ENCODE data around the gene UBE2E2. TPM values are rescaled to one million over a fixed set of nuclear protein-coding genes. Genes with fewer than 3 reads are reported as not detected.

UBE2E2 gene
- total and polyA plus RNA-seq, 2 donors from 2014 or later = 40.9 to 61.7 TPM

- Histone ChIP-seq H3K9me3 (ENCODE audit: control insufficient read depth in 2 of 3, insufficient read depth in 1 of 3, low read length in 3 of 3) (no peaks in the 10 kb centered on the region), H3K27ac (ENCODE audit: low read depth in 2 of 2, low read length in 2 of 2) (no peak overlapping the region), H3K4me3 (ENCODE audit: low read length in 3 of 3) (no peak overlapping the region), H3K27me3 (ENCODE audit: control insufficient read depth, insufficient read depth, low read length) (no peaks in the 10 kb centered on the region), H3K4me1 (ENCODE audit: control insufficient read depth in 2 of 3, insufficient read depth in 2 of 3, low read depth in 1 of 3, low read length in 3 of 3) (no peaks in the 10 kb centered on the region), H3K36me3 (ENCODE audit: control insufficient read depth in 2 of 3, insufficient read depth in 3 of 3, low read length in 3 of 3) (no peaks in the 10 kb centered on the region), H3K9ac (ENCODE audit: low read length in 3 of 3) (no peak overlapping the region)
- TF ChIP-seq CTCF (IDR thresholded peaks at IDR 0.05; ENCODE audit: borderline replicate concordance, extremely low read depth, insufficient read depth) = no peak
- no peak for DNase-seq
- no peak for FAIRE-seq
- intact Hi-C loops (cut with DNase I) = no loop called here
These were observed 324.2 kb downstream of the UBE2E2 start for GRCh38 chr3:23527326-23527725.

GRCh38 chr3:23533596-23533995, 330.5 kb downstream of the UBE2E2 start:
- H3K4me3 ChIP-seq (ENCODE audit: low read length in 3 of 3) = no peak overlapping the region
- H3K27me3 ChIP-seq (ENCODE audit: control insufficient read depth, insufficient read depth, low read length) = no peaks in the 10 kb centered on the region
- intact Hi-C loops (cut with DNase I) = no loop called here
- DNase-seq = no peak
- no peaks in the 10 kb centered on the region for H3K36me3 ChIP-seq (ENCODE audit: control insufficient read depth in 2 of 3, insufficient read depth in 3 of 3, low read length in 3 of 3)
- no peaks in the 10 kb centered on the region for H3K9me3 ChIP-seq (ENCODE audit: control insufficient read depth in 2 of 3, insufficient read depth in 1 of 3, low read length in 3 of 3)
- H3K27ac ChIP-seq (ENCODE audit: low read depth in 2 of 2, low read length in 2 of 2) = no peak overlapping the region
- no peak overlapping the region for H3K9ac ChIP-seq (ENCODE audit: low read length in 3 of 3)
- no peak for TF ChIP-seq CTCF (IDR thresholded peaks at IDR 0.05; ENCODE audit: borderline replicate concordance, extremely low read depth, insufficient read depth)
- H3K4me1 ChIP-seq (ENCODE audit: control insufficient read depth in 2 of 3, insufficient read depth in 2 of 3, low read depth in 1 of 3, low read length in 3 of 3) = no peaks in the 10 kb centered on the region
- FAIRE-seq = no peak

- Histone ChIP-seq H3K27me3 (ENCODE audit: control insufficient read depth, insufficient read depth, low read length) (no peaks in the 10 kb centered on the region), H3K4me3 (ENCODE audit: low read length in 3 of 3) (no peak overlapping the region), H3K9ac (ENCODE audit: low read length in 3 of 3) (no peak overlapping the region), H3K27ac (ENCODE audit: low read depth in 2 of 2, low read length in 2 of 2) (no peak overlapping the region), H3K36me3 (ENCODE audit: control insufficient read depth in 2 of 3, insufficient read depth in 3 of 3, low read length in 3 of 3) (no peaks in the 10 kb centered on the region), H3K4me1 (ENCODE audit: control insufficient read depth in 2 of 3, insufficient read depth in 2 of 3, low read depth in 1 of 3, low read length in 3 of 3) (no peaks in the 10 kb centered on the region), H3K9me3 (ENCODE audit: control insufficient read depth in 2 of 3, insufficient read depth in 1 of 3, low read length in 3 of 3) (no peaks in the 10 kb centered on the region)
- intact Hi-C loops (cut with DNase I) = no loop called here
- FAIRE-seq (no peak), DNase-seq (no peak)
- no peak for TF ChIP-seq CTCF (IDR thresholded peaks at IDR 0.05; ENCODE audit: borderline replicate concordance, extremely low read depth, insufficient read depth)
These were observed 330.9 kb downstream of the UBE2E2 start for GRCh38 chr3:23533996-23534395.

GRCh38 chr3:23537101-23537551, 334.0 kb downstream of the UBE2E2 start:
- FAIRE-seq = no peak
- intact Hi-C loops (cut with DNase I) = no loop called here
- no peak overlapping the region for H3K9ac ChIP-seq (ENCODE audit: low read length in 3 of 3)
- H3K36me3 ChIP-seq (ENCODE audit: control insufficient read depth in 2 of 3, insufficient read depth in 3 of 3, low read length in 3 of 3) = no peaks in the 10 kb centered on the region
- no peaks in the 10 kb centered on the region for H3K4me1 ChIP-seq (ENCODE audit: control insufficient read depth in 2 of 3, insufficient read depth in 2 of 3, low read depth in 1 of 3, low read length in 3 of 3)
- no peak overlapping the region for H3K27ac ChIP-seq (ENCODE audit: low read depth in 2 of 2, low read length in 2 of 2)
- no peaks in the 10 kb centered on the region for H3K27me3 ChIP-seq (ENCODE audit: control insufficient read depth, insufficient read depth, low read length)
- no peak overlapping the region for H3K4me3 ChIP-seq (ENCODE audit: low read length in 3 of 3)
- peak in 2 of 5 donors; percentile 8 to 16 for DNase-seq
- no peaks in the 10 kb centered on the region for H3K9me3 ChIP-seq (ENCODE audit: control insufficient read depth in 2 of 3, insufficient read depth in 1 of 3, low read length in 3 of 3)
- TF ChIP-seq CTCF (IDR thresholded peaks at IDR 0.05; ENCODE audit: borderline replicate concordance, extremely low read depth, insufficient read depth) = no peak
